H1 (cell line): ENCODE measurements around the gene RELL2. TPM values are rescaled to one million over a fixed set of nuclear protein-coding genes. Genes with fewer than 3 reads are reported as not detected.

Experiments
- CTCF ChIA-PET: fragments of 300-600 bp; sonication (Branson Sonifier 250); formaldehyde crosslinking; loops from one replicate; lab custom pipeline; 2021; ENCODE audit not compliant: partially characterized antibody; lab: Charles Lee
- POLR2A ChIA-PET: fragments of 300-600 bp; sonication (Branson Sonifier 250); formaldehyde crosslinking; loops from one replicate; lab custom pipeline; 2021; ENCODE audit warnings: inconsistent platforms; ENCODE audit not compliant: partially characterized antibody; lab: Charles Lee
- DNase-seq, 2 experiments: peaks; one replicate each; pipeline versions ENCODE4 v3.0.0 to v3.0.0-alpha.2; 2010 to 2022; ENCODE audit warnings: low spot score in 2 of 2, low read depth in 1 of 2, mixed read lengths in 1 of 2
- FAIRE-seq: peaks from 2 replicates; lab custom pipeline; 2011; peaks lifted over from hg19 to GRCh38; lab: Jason Lieb, UNC
- H2AFZ ChIP-seq: 2 replicates; pipeline ENCODE4 v1.8.1; 2012; ENCODE audit warnings: low read length, inconsistent platforms
- H2AK5ac ChIP-seq: 2 replicates; pipeline ENCODE4 v1.6.1; 2013; ENCODE audit warnings: low read depth, low read length
- H2BK120ac ChIP-seq: replicated peaks from 2 replicates; pipeline ENCODE3; 2013; ENCODE audit warnings: low read depth, low read length, inconsistent platforms
- H2BK12ac ChIP-seq: 2 replicates; pipeline ENCODE4 v1.6.1; 2013; ENCODE audit warnings: low read depth, low read length
- H2BK15ac ChIP-seq: 2 replicates; pipeline ENCODE4 v1.6.1; 2013; ENCODE audit warnings: low read length
- H2BK20ac ChIP-seq: 2 replicates; pipeline ENCODE4 v1.6.1; 2013; ENCODE audit warnings: low read length
- H2BK5ac ChIP-seq: 2 replicates; pipeline ENCODE4 v1.6.1; 2013; ENCODE audit warnings: low read depth, low read length
- H3K14ac ChIP-seq: 2 replicates; pipeline ENCODE4 v1.6.1; 2013; ENCODE audit warnings: inconsistent platforms; ENCODE audit not compliant: insufficient read length
- H3K18ac ChIP-seq: 2 replicates; pipeline ENCODE4 v1.6.1; 2013; ENCODE audit warnings: low read length; ENCODE audit errors: extremely low read depth
- H3K23ac ChIP-seq: 2 replicates; pipeline ENCODE4 v1.6.1; 2013; ENCODE audit warnings: inconsistent platforms; ENCODE audit not compliant: insufficient read length
- H3K23me2 ChIP-seq: 2 replicates; pipeline ENCODE4 v1.6.1; 2013; ENCODE audit warnings: low read depth, low read length
- H3K27ac ChIP-seq: 2 replicates; pipeline ENCODE4 v1.6.1; 2011; ENCODE audit warnings: low read depth, low read length, inconsistent platforms
- H3K27me3 ChIP-seq, 4 experiments: replicated peaks in 1 of 4; 1 replicate in 1 of 4; 2 replicates in 3 of 4; pipeline versions ENCODE4 v1.6.1 to v1.8.1; 2011 to 2013; ENCODE audit warnings: low read length in 3 of 4, mild to moderate bottlenecking in 3 of 4, inconsistent platforms in 2 of 4, mixed read lengths in 2 of 4, moderate library complexity in 1 of 4; ENCODE audit not compliant: control insufficient read depth in 3 of 4, insufficient read depth in 3 of 4; ENCODE audit errors: extremely low read depth in 1 of 4
- H3K36me3 ChIP-seq, 4 experiments: 2 replicates each; pipeline versions ENCODE4 v1.6.1 to v1.8.1; 2011 to 2013; ENCODE audit warnings: mild to moderate bottlenecking in 4 of 4, low read length in 3 of 4, moderate library complexity in 2 of 4, control low read depth in 1 of 4, inconsistent platforms in 1 of 4; ENCODE audit not compliant: insufficient read depth in 4 of 4, control insufficient read depth in 2 of 4
- H3K4ac ChIP-seq: replicated peaks from 2 replicates; pipeline ENCODE3; 2013; ENCODE audit warnings: low read length, low read depth, mixed read lengths, inconsistent platforms; ENCODE audit not compliant: insufficient read length
- H3K4me1 ChIP-seq, 4 experiments: replicated peaks in 1 of 4; 1 replicate in 1 of 4; 2 replicates in 3 of 4; pipeline versions ENCODE4 v1.6.1 to v1.8.1; 2011 to 2013; ENCODE audit warnings: low read length in 3 of 4, inconsistent platforms in 2 of 4, mixed read lengths in 1 of 4; ENCODE audit not compliant: insufficient read depth in 4 of 4, control insufficient read depth in 3 of 4
- H3K4me2 ChIP-seq, 2 experiments: 2 replicates each; pipeline versions ENCODE4 v1.6.1 to v1.8.1; 2011 to 2013; ENCODE audit warnings: low read depth in 2 of 2, low read length in 2 of 2, control low read depth in 1 of 2, inconsistent platforms in 1 of 2, mild to moderate bottlenecking in 1 of 2; ENCODE audit not compliant: insufficient read depth in 1 of 2
- H3K4me3 ChIP-seq, 4 experiments: fragments of 200-600, 300-600 bp in 1 of 4; sonication (generic), shearing (Covaris generic), sonication (Bioruptor Twin) in 1 of 4; 2 replicates each; pipeline versions ENCODE4 v1.5.1 to v1.8.1; 2011 to 2016; ENCODE audit warnings: low read length in 4 of 4, low read depth in 3 of 4, control low read depth in 2 of 4, inconsistent platforms in 2 of 4, mild to moderate bottlenecking in 2 of 4, mixed read lengths in 1 of 4, moderate library complexity in 1 of 4; ENCODE audit not compliant: insufficient read depth in 2 of 4; ENCODE audit errors: extremely low read depth in 1 of 4
- H3K56ac ChIP-seq: replicated peaks from 2 replicates; pipeline ENCODE3; 2013; ENCODE audit warnings: low read depth, mild to moderate bottlenecking, mixed read lengths, low read length, inconsistent platforms; ENCODE audit not compliant: insufficient read length
- H3K79me1 ChIP-seq: 2 replicates; pipeline ENCODE4 v1.6.1; 2013; ENCODE audit warnings: low read depth, low read length, control low read depth
- H3K79me2 ChIP-seq, 2 experiments: 2 replicates each; pipeline versions ENCODE4 v1.6.1 to v1.8.1; 2012 to 2013; ENCODE audit warnings: low read length in 2 of 2, mild to moderate bottlenecking in 2 of 2, inconsistent platforms in 1 of 2; ENCODE audit not compliant: insufficient read depth in 2 of 2, control insufficient read depth in 1 of 2
- H3K9ac ChIP-seq, 4 experiments: replicated peaks in 1 of 4; 1 replicate in 1 of 4; 2 replicates in 3 of 4; pipeline versions ENCODE4 v1.6.1 to v1.8.1; 2011 to 2013; ENCODE audit warnings: low read depth in 3 of 4, low read length in 3 of 4, control low read depth in 2 of 4, mild to moderate bottlenecking in 2 of 4, moderate library complexity in 2 of 4, inconsistent platforms in 1 of 4; ENCODE audit errors: extremely low read depth in 1 of 4
- H3K9me3 ChIP-seq, 2 experiments: 2 replicates each; pipeline versions ENCODE4 v1.6.1 to v1.8.1; 2012 to 2013; ENCODE audit warnings: mild to moderate bottlenecking in 2 of 2, moderate library complexity in 2 of 2, control low read depth in 1 of 2, inconsistent platforms in 1 of 2, low read depth in 1 of 2, low read length in 1 of 2, mixed read lengths in 1 of 2; ENCODE audit not compliant: insufficient read depth in 2 of 2
- H4K20me1 ChIP-seq, 2 experiments: replicated peaks in 1 of 2; 2 replicates each; pipeline versions ENCODE3 to v1.8.1; 2011 to 2013; ENCODE audit warnings: inconsistent platforms in 2 of 2, low read length in 2 of 2, mild to moderate bottlenecking in 1 of 2; ENCODE audit not compliant: insufficient read depth in 2 of 2, control insufficient read depth in 1 of 2
- H4K5ac ChIP-seq: 2 replicates; pipeline ENCODE4 v1.6.1; 2013; ENCODE audit warnings: low read length, low read depth, mixed read lengths, inconsistent platforms; ENCODE audit not compliant: insufficient read length
- H4K8ac ChIP-seq: 2 replicates; pipeline ENCODE4 v1.8.0; 2013; ENCODE audit warnings: mild to moderate bottlenecking, moderate library complexity, low read length, inconsistent platforms; ENCODE audit not compliant: insufficient read depth; ENCODE audit errors: extremely low read depth
- H4K91ac ChIP-seq: replicated peaks from 2 replicates; pipeline ENCODE3; 2013; ENCODE audit warnings: low read length, mixed read lengths, inconsistent platforms; ENCODE audit not compliant: insufficient read length
- BCL11A ChIP-seq, 2 experiments: IDR thresholded peaks; one replicate each; pipeline ENCODE4 v1.6.1; 2011; ENCODE audit warnings: low read depth in 2 of 2, low read length in 2 of 2, mild to moderate bottlenecking in 2 of 2
- CBX8 ChIP-seq: fragments of 300-800, 300-1000 bp; sonication (generic); IDR thresholded peaks from 2 replicates; pipeline ENCODE4 v1.7.1; 2016; ENCODE audit warnings: low read depth, low read length, borderline replicate concordance
- CREB1 ChIP-seq: IDR thresholded peaks from 2 replicates; pipeline ENCODE4 v1.6.1; 2012; ENCODE audit warnings: inconsistent platforms
- GABPA ChIP-seq: IDR thresholded peaks from 2 replicates; pipeline ENCODE4 v1.6.1; 2011; ENCODE audit warnings: mild to moderate bottlenecking, low read length, moderate library complexity, borderline replicate concordance; ENCODE audit not compliant: insufficient read depth
- JUN ChIP-seq: IDR thresholded peaks from 2 replicates; pipeline ENCODE4 v1.6.1; 2011; ENCODE audit warnings: low read depth, mild to moderate bottlenecking, improper control_type of control experiment, low read length
- POLR2A ChIP-seq, 2 experiments: IDR thresholded peaks; 1 replicate in 1 of 2; 2 replicates in 1 of 2; pipeline ENCODE4 v1.6.1; 2011; ENCODE audit warnings: low read depth in 2 of 2, low read length in 2 of 2, mild to moderate bottlenecking in 2 of 2; ENCODE audit errors: control extremely low read depth in 1 of 2
- RAD21 ChIP-seq, 2 experiments: IDR thresholded peaks in 1 of 2; conservative IDR thresholded peaks in 1 of 2; 2 replicates each; pipeline ENCODE4 v1.6.1; 2011; ENCODE audit warnings: low read depth in 2 of 2, low read length in 2 of 2, improper control_type of control experiment in 1 of 2, inconsistent platforms in 1 of 2, mild to moderate bottlenecking in 1 of 2, moderate library complexity in 1 of 2
- RBBP5 ChIP-seq: IDR thresholded peaks from 2 replicates; pipeline ENCODE4 v1.7.1; 2012; ENCODE audit warnings: low read depth, mild to moderate bottlenecking, inconsistent platforms, low read length, moderate library complexity, borderline replicate concordance
- RFX5 ChIP-seq: IDR thresholded peaks from 2 replicates; pipeline ENCODE4 v1.6.1; 2011; ENCODE audit warnings: low read depth, low read length, improper control_type of control experiment, borderline replicate concordance
- SUZ12 ChIP-seq: fragments of 200-600 bp; sonication (generic); IDR thresholded peaks from 2 replicates; pipeline ENCODE4 v1.6.1; 2012; ENCODE audit warnings: mild to moderate bottlenecking, inconsistent platforms, low read length, moderate library complexity, mixed read lengths
- TBP ChIP-seq: IDR thresholded peaks from 2 replicates; pipeline ENCODE4 v1.6.1; 2011; ENCODE audit warnings: low read depth, low read length, improper control_type of control experiment
- YY1 ChIP-seq: IDR thresholded peaks from 2 replicates; pipeline ENCODE4 v1.6.1; 2011; ENCODE audit warnings: low read depth, mild to moderate bottlenecking, low read length
- WGBS, 2 experiments: shearing (Covaris generic) in 1 of 2; methylation state at CpG; one replicate each; pipeline versions ENCODE4 v1.1.6 to v1.1.7; 2013 to 2015; ENCODE audit warnings: low lambda C conversion rate in 2 of 2, mixed read lengths in 2 of 2, inconsistent platforms in 1 of 2, low coverage in 1 of 2, missing lambda C conversion rate in 1 of 2; ENCODE audit not compliant: insufficient replicate concordance in 2 of 2, insufficient coverage in 1 of 2, insufficient read length in 1 of 2; ENCODE audit errors: extremely low coverage in 1 of 2, missing lambda C conversion rate in 1 of 2; 5-methylcytosine and 5-hydroxymethylcytosine counted together
- polyA plus RNA-seq, 7 experiments: library from polyadenylated mRNA; depleted of rRNA in 3 of 7; stranded (reverse) in 5 of 7; unstranded in 2 of 7; fragments of >200 nt in 5 of 7; fragments of 200-250 nt in 2 of 7; gene quantifications; 1 replicate in 5 of 7; 2 replicates in 1 of 7; 4 replicates in 1 of 7; pipeline versions ENCODE4 v1.2.1 to v1.2.3, GENCODE V29; 2011 to 2013; ENCODE audit warnings: missing spikeins in 2 of 7, mixed read lengths in 2 of 7
- total RNA-seq: library from RNA; stranded (reverse); fragmentation: NEBNext Ultra II Directional; extraction: Animal tissue kit (Norgen Biotek cat#: 25700); gene quantifications from 2 replicates; pipeline ENCODE4 v1.2.1, GENCODE V29; 2021

Gene RELL2
- total and polyA plus RNA-seq, 2 of the 8 experiments (the other 6 are each of a cell fraction or from before 2014, with no cell fraction given), result 18.6 to 23.7 TPM

- POLR2A ChIA-PET, result interaction anchor here (2.0 kb wide), 1 partner anchor 17 kb away, joined by 7 read pairs; no protein-coding TSS in a partner anchor
- H3K4ac ChIP-seq, result no peak overlapping the region
- no peak overlapping the region for H3K4me2 ChIP-seq
Observed at GRCh38 chr5:141611289-141611688, 25.5 kb upstream of the RELL2 start.

More at GRCh38 chr5:141611289-141611688, 25.5 kb upstream of the RELL2 start:
- no peak overlapping the region for H3K27ac ChIP-seq
- no peak overlapping the region for H4K5ac ChIP-seq
- no peak overlapping the region for H2BK20ac ChIP-seq
- no peak for FAIRE-seq
- H3K79me2 ChIP-seq, result peaks cover 10 to 91% of the 10 kb centered on the region in 2 experiments
- DNase-seq, result no peak
- no peak overlapping the region for H2AK5ac ChIP-seq
- 92% methylated on average over 3 of the region's 3 CpGs; no CpG with 5 or more reads in 1 of the 2 experiments for WGBS, 2 experiments
- H3K4me3 ChIP-seq, result no peak overlapping the region
- no peak overlapping the region for H4K8ac ChIP-seq
- no peak overlapping the region for H3K56ac ChIP-seq
- H4K20me1 ChIP-seq, result peaks cover 0 to 3% of the 10 kb centered on the region in 2 experiments
- CTCF ChIA-PET, result interaction anchor here (8.8 kb wide), 1 partner anchor 19 kb away, joined by 74 read pairs; no protein-coding TSS in a partner anchor
- H2BK15ac ChIP-seq, result no peak overlapping the region
- H2AFZ ChIP-seq, result no peak overlapping the region
- H2BK120ac ChIP-seq, result no peak overlapping the region
- no peak for TF ChIP-seq RFX5
- TF ChIP-seq CREB1, result no peak
- no peak for TF ChIP-seq RBBP5
- no peak for TF ChIP-seq CBX8
- no peak for TF ChIP-seq GABPA
- no peak for TF ChIP-seq RAD21 (IDR thresholded peaks at IDR 0.05 in 1 of 2, conservative IDR thresholded peaks at IDR 0.05 in 1 of 2; ENCODE audit: low read depth in 2 of 2, low read length in 2 of 2)
- no peak for TF ChIP-seq SUZ12
- no peak for TF ChIP-seq JUN
- no peak for TF ChIP-seq TBP
- no peak for TF ChIP-seq BCL11A (IDR thresholded peaks at IDR 0.05; ENCODE audit: low read depth in 2 of 2, low read length in 2 of 2)
- TF ChIP-seq POLR2A (IDR thresholded peaks at IDR 0.05; ENCODE audit: control extremely low read depth in 1 of 2, low read depth in 2 of 2, low read length in 2 of 2), result no peak
- TF ChIP-seq YY1, result no peak
- no peaks in the 10 kb centered on the region for H3K36me3 ChIP-seq
- no peaks in the 10 kb centered on the region for H3K9me3 ChIP-seq
- H3K9ac ChIP-seq, result no peak overlapping the region
- H3K27me3 ChIP-seq, result no peaks in the 10 kb centered on the region
- no peak overlapping the region for H4K91ac ChIP-seq
- no peak overlapping the region for H3K14ac ChIP-seq
- H2BK5ac ChIP-seq, result no peak overlapping the region
- no peak overlapping the region for H2BK12ac ChIP-seq
- no peaks in the 10 kb centered on the region for H3K23me2 ChIP-seq
- no peak overlapping the region for H3K23ac ChIP-seq
- no peaks in the 10 kb centered on the region; the same call in 1 of the 2 replicates for H3K79me1 ChIP-seq
- H3K4me1 ChIP-seq, result no peaks in the 10 kb centered on the region; a peak in 3 of 7 replicates
- H3K18ac ChIP-seq, result no peak overlapping the region
